RWPE2 (cell line): ENCODE results near the gene NUP155.
"Not testable (repeated sequence)": the region's sequence is repeated elsewhere in the genome, so short reads cannot be mapped to it uniquely, and the experiment has no call there.

ENCODE experiments used
- ATAC-seq: fragments of 200-7000 bp; cut with Tn5 transposase; 3 replicates; pipeline ENCODE4 v1.9.1; 2021; ENCODE audit warnings: low read depth
- DNase-seq: peaks from one replicate; pipeline ENCODE4 v3.0.0-alpha.2; 2020; ENCODE audit warnings: low spot score
- H3K27ac ChIP-seq: fragments of 450-650 bp; 2 replicates; pipeline ENCODE4 v1.5.1; 2017; ENCODE audit warnings: mild to moderate bottlenecking; ENCODE audit not compliant: poor library complexity, severe bottlenecking
- H3K27me3 ChIP-seq: fragments of 250-450 bp; sonication (Bioruptor Pico); 2 replicates; pipeline ENCODE4 v1.5.1; 2021; ENCODE audit warnings: mild to moderate bottlenecking, moderate library complexity; ENCODE audit not compliant: insufficient read depth, poor library complexity, severe bottlenecking
- H3K36me3 ChIP-seq: fragments of 250-450 bp; sonication (Bioruptor Pico); 2 replicates; pipeline ENCODE4 v1.5.1; 2020; ENCODE audit warnings: low read depth, mild to moderate bottlenecking, moderate library complexity
- H3K4me1 ChIP-seq: fragments of 250-450 bp; sonication (Bioruptor Pico); 2 replicates; pipeline ENCODE4 v1.5.1; 2021; ENCODE audit warnings: mild to moderate bottlenecking, moderate library complexity; ENCODE audit not compliant: insufficient read depth, poor library complexity, severe bottlenecking
- H3K4me3 ChIP-seq: fragments of 250-450 bp; sonication (Bioruptor Pico); 2 replicates; pipeline ENCODE4 v1.5.1; 2021; ENCODE audit warnings: mild to moderate bottlenecking, moderate library complexity; ENCODE audit not compliant: severe bottlenecking
- H3K9me3 ChIP-seq: fragments of 250-450 bp; sonication (Bioruptor Pico); 2 replicates; pipeline ENCODE4 v1.5.1; 2021; ENCODE audit warnings: mild to moderate bottlenecking, moderate library complexity; ENCODE audit not compliant: severe bottlenecking
- CTCF ChIP-seq: fragments of 450-650 bp; IDR thresholded peaks from one replicate; pipeline ENCODE4 v1.5.1; 2017; ENCODE audit warnings: mild to moderate bottlenecking, moderate library complexity; ENCODE audit not compliant: poor library complexity, severe bottlenecking

The NUP155 gene

DNA sequence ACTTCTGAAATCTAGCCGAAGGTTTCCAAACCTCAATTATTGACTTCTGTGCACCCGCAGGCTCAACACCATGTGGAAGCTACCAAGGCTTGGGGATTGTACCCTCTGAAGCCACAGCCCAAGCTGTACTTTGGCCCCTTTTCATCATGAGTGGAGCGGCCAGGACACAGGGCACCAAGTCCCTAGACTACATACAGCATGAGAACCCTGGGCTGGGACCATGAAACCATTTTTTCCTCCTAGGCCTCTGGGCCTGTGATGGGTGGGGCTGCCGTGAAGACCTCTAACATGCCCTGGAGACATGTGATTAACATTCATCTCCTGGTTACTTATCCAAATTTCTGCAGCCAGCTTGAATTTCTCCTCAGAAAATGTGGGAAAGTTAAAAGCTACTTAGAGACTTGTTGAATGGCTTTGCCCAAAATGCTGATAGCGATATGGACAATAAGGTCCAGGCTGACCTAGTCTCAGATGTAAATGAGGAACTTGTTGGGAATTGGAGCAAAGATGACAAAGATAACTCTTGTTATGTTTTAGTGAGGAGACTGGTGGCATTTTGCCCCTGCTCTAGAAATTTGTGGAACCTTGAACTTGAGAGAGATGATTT lies 87.6 kb downstream of the NUP155 start:
- ATAC-seq (no peak), DNase-seq (no peak)
- TF ChIP-seq CTCF: no peak
- Histone ChIP-seq H3K4me3 (no peak overlapping the region), H3K4me1 (no peaks in the 10 kb centered on the region), H3K27ac (no peak overlapping the region), H3K27me3 (no peaks in the 10 kb centered on the region), H3K9me3 (peaks cover 21% of the 10 kb centered on the region), H3K36me3 (no peaks in the 10 kb centered on the region)

DNA sequence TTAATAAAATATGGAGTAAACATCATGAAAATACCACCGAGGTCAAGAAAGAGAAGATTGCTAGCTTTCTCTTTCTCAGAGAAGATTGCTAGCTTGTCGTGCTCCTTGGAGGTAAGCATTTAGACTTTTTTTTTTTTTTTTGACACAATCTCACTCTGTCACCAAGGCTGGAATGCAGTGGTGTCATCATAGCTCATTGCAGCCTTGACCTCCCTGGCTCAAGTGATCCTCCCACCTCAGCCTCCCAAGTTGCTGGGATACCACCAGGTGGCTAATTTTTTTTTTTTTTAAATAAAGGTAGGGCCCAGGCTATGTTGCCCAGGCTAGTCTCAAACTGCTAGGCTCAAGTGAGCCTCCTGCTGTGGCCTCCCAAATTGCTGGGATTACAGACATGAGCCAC lies 95.4 kb downstream of the NUP155 start:
- DNase-seq (no peak), ATAC-seq (no peak)
- Histone ChIP-seq H3K36me3 (no peaks in the 10 kb centered on the region), H3K27ac (no peak overlapping the region), H3K27me3 (no peaks in the 10 kb centered on the region), H3K4me3 (no peak overlapping the region), H3K4me1 (peaks cover 20% of the 10 kb centered on the region), H3K9me3 (peaks cover 7% of the 10 kb centered on the region)
- TF ChIP-seq CTCF: no peak

GRCh38 chr5:37272511-37272910 lies 98.4 kb downstream of the NUP155 start:
- ATAC-seq: peak; percentile 100
- no peak for TF ChIP-seq CTCF

DNA sequence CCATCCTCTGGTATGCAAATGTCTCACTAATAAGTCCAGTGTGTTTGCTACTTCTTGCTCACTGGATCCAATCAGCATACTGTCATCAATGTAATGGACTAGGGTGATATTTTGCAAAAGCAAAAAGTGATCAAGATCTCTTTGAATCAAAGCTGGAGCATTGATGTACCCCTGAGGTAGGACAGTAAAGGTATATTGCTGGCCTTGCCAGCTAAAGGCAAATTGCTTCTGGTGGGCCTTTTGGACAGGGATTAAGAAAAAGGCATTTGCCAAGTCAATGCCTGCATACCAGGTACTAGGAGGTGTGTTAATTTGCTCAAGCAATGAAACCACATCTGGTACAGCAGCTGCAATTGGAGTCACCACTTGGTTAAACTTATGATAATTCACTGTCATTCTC lies 102.8 kb downstream of the NUP155 start:
- ATAC-seq, H3K4me3 ChIP-seq, H3K27ac ChIP-seq, H3K36me3 ChIP-seq, H3K27me3 ChIP-seq, H3K9me3 ChIP-seq, DNase-seq: not testable (repeated sequence)
- peaks cover 14% of the 10 kb centered on the region for H3K4me1 ChIP-seq

More at GRCh38 chr5:37272511-37272910, 98.4 kb downstream of the NUP155 start:
- H3K4me3 ChIP-seq: no peak overlapping the region
- H3K9me3 ChIP-seq: no peaks in the 10 kb centered on the region
- no peaks in the 10 kb centered on the region for H3K27me3 ChIP-seq
- H3K36me3 ChIP-seq: no peaks in the 10 kb centered on the region
- H3K27ac ChIP-seq: peak overlapping the region; percentile 79
- peak; percentile 91 for DNase-seq
- peaks cover 20% of the 10 kb centered on the region for H3K4me1 ChIP-seq

DNA sequence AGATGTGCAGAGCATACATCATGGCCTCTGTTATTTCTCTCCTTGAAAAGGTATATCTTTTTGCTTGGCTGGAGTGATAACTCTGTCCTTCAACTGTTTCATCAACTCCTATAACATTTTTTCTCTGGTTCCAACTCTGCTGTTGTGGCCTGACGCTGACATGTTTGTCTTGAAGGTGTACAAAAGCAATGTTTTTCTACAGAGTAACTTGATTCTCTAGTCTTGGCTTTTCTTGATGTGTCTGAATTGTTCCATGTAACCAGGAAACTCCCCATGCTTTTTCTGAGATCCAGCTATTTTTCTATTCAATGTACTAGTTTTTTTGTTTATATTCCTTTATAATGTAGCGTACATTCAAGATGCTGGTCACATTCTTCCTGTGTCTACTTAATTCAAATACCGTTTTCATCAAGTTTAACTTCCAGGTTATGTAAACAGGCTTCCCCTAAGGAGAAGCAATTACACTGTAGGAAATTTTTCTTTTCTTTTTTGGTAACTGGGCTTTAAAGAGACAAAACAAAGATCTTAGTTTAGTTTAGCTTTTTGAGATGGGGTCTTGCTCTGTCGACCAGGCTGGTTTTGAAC lies 115.0 kb downstream of the NUP155 start:
- no peaks in the 10 kb centered on the region for H3K36me3 ChIP-seq
- no peaks in the 10 kb centered on the region for H3K4me1 ChIP-seq
- DNase-seq (no peak), ATAC-seq (no peak)
- no peak for TF ChIP-seq CTCF
- H3K4me3 ChIP-seq: no peak overlapping the region
- no peaks in the 10 kb centered on the region for H3K9me3 ChIP-seq
- no peak overlapping the region for H3K27ac ChIP-seq
- H3K27me3 ChIP-seq: no peaks in the 10 kb centered on the region
